Superior temporal gyrus (tissue), 1 donor: ENCODE results near the gene ELP2.
A peak's percentile ranks its signal among the peaks of the same experiment; 100 is the strongest.

Experiments
- DNase-seq: peaks from one replicate; pipeline ENCODE4 v3.0.0-alpha.2; 2016; ENCODE audit errors: extremely low spot score

Gene ELP2

GRCh38 chr18:36124841-36125240 lies 4.9 kb upstream of the ELP2 start:
- DNase-seq = no peak

- no peak for DNase-seq
Measured at GRCh38 chr18:36126668-36127067, 3.0 kb upstream of the ELP2 start.

GRCh38 chr18:36127836-36128529 lies 1.7 kb upstream of the ELP2 start:
- peak; percentile 32 for DNase-seq

GRCh38 chr18:36128530-36128870 lies 1.2 kb upstream of the ELP2 start:
- peak; percentile 35 for DNase-seq

GRCh38 chr18:36128907-36129299 lies 796 bp upstream of the ELP2 start:
- DNase-seq = no peak

GRCh38 chr18:36130039-36130831 lies 536 bp downstream of the ELP2 start:
- DNase-seq = no peak

- no peak for DNase-seq
Measured at GRCh38 chr18:36130883-36131653, 1.4 kb downstream of the ELP2 start.

GRCh38 chr18:36131692-36132483 lies 2.2 kb downstream of the ELP2 start:
- DNase-seq = no peak

GRCh38 chr18:36132756-36133155 lies 3.1 kb downstream of the ELP2 start:
- no peak for DNase-seq

GRCh38 chr18:36135264-36135663 lies 5.6 kb downstream of the ELP2 start:
- DNase-seq = no peak

- no peak for DNase-seq
Measured at GRCh38 chr18:36139245-36139644, 9.5 kb downstream of the ELP2 start.

GRCh38 chr18:36141576-36141975 lies 11.9 kb downstream of the ELP2 start:
- DNase-seq = no peak

- DNase-seq = no peak
Measured at GRCh38 chr18:36142751-36143150, 13.1 kb downstream of the ELP2 start.

GRCh38 chr18:36143391-36143790 lies 13.7 kb downstream of the ELP2 start:
- DNase-seq = no peak

GRCh38 chr18:36149514-36150289 lies 20.0 kb downstream of the ELP2 start:
- no peak for DNase-seq

- no peak for DNase-seq
Measured at GRCh38 chr18:36152781-36153180, 23.1 kb downstream of the ELP2 start.

GRCh38 chr18:36153203-36153602 lies 23.5 kb downstream of the ELP2 start:
- no peak for DNase-seq

- no peak for DNase-seq
Measured at GRCh38 chr18:36153771-36154170, 24.1 kb downstream of the ELP2 start.

- no peak for DNase-seq
Measured at GRCh38 chr18:36155851-36156757, 26.4 kb downstream of the ELP2 start.

GRCh38 chr18:36157441-36157840 lies 27.7 kb downstream of the ELP2 start:
- no peak for DNase-seq
